Ureter (tissue), 1 donor: Measurements from ENCODE around the gene LARP1B. TPM values are rescaled to one million over a fixed set of nuclear protein-coding genes. Genes with fewer than 3 reads are reported as not detected.
"Not testable (repeated sequence)": the region's sequence is repeated elsewhere in the genome, so short reads cannot be mapped to it uniquely, and the experiment has no call there.

Source experiments
- DNase-seq: peaks from one replicate; pipeline ENCODE4 v3.0.0-alpha.2; 2020; ENCODE audit warnings: low spot score
- total RNA-seq: library from RNA; stranded (reverse); gene quantifications from one replicate; pipeline ENCODE4 v1.2.4, GENCODE V29; 2023
- donor health status: DM: yes; HTN: yes; CAD: no.

The LARP1B gene
- total RNA-seq = 30.3 TPM

GRCh38 chr4:128060699-128061565 is at the start of gene LARP1B:
LARP1B (plus strand) TSS chr4:128061312; CDS start chr4:128074952, 13,640 bp downstream.
- DNase-seq = peak; percentile 96

GRCh38 chr4:128025319-128025718 is 35.8 kb upstream of the LARP1B start:
- no peak for DNase-seq

GRCh38 chr4:128029907-128030306 is 31.2 kb upstream of the LARP1B start:
- DNase-seq = no peak

GRCh38 chr4:128031756-128032384 is 29.2 kb upstream of the LARP1B start:
- no peak for DNase-seq

- DNase-seq = no peak
Observed at GRCh38 chr4:128039568-128039967, 21.5 kb upstream of the LARP1B start.

- not testable (repeated sequence) for DNase-seq
Observed at GRCh38 chr4:128047019-128047418, 14.1 kb upstream of the LARP1B start.

GRCh38 chr4:128047514-128047913 is 13.6 kb upstream of the LARP1B start:
- DNase-seq = not testable (repeated sequence)

- not testable (repeated sequence) for DNase-seq
Observed at GRCh38 chr4:128051229-128051628, 9.9 kb upstream of the LARP1B start.

GRCh38 chr4:128054907-128055306 is 6.2 kb upstream of the LARP1B start:
- DNase-seq = not testable (repeated sequence)

GRCh38 chr4:128055441-128056206 is 5.5 kb upstream of the LARP1B start:
- not testable (repeated sequence) for DNase-seq

GRCh38 chr4:128056396-128056795 is 4.7 kb upstream of the LARP1B start:
- DNase-seq = no peak

- DNase-seq = no peak
Observed at GRCh38 chr4:128060121-128060698, 902 bp upstream of the LARP1B start.

- peak; percentile 63 for DNase-seq
Observed at GRCh38 chr4:128061566-128062536, 739 bp downstream of the LARP1B start.

GRCh38 chr4:128066453-128066820 is 5.3 kb downstream of the LARP1B start:
- DNase-seq = not testable (repeated sequence)

- DNase-seq = no peak
Observed at GRCh38 chr4:128068918-128069317, 7.8 kb downstream of the LARP1B start.

- DNase-seq = no peak
Observed at GRCh38 chr4:128076464-128076863, 15.4 kb downstream of the LARP1B start.

GRCh38 chr4:128095293-128095692 is 34.2 kb downstream of the LARP1B start:
- DNase-seq = not testable (repeated sequence)

- DNase-seq = no peak
Observed at GRCh38 chr4:128107766-128108165, 46.7 kb downstream of the LARP1B start.

- DNase-seq = no peak
Observed at GRCh38 chr4:128123036-128123435, 61.9 kb downstream of the LARP1B start.

GRCh38 chr4:128130621-128131020 is 69.5 kb downstream of the LARP1B start:
- DNase-seq = no peak

- DNase-seq = no peak
Observed at GRCh38 chr4:128134925-128135324, 73.8 kb downstream of the LARP1B start.
